ACHN (cell line): ENCODE results near the gene ITPA.

Experiments
- DNase-seq: peaks from one replicate; pipeline ENCODE4 v3.0.0-alpha.2; 2015
- in situ Hi-C: cut with HindIII; loops from 2 replicates; pipeline ENCODE4 v1.10.0; 2017; ENCODE audit warnings: low sequenced_read_pairs, low pct_ligation_motif_present, low pct_unique_long_range_greater_than_20kb

ITPA gene

DNA sequence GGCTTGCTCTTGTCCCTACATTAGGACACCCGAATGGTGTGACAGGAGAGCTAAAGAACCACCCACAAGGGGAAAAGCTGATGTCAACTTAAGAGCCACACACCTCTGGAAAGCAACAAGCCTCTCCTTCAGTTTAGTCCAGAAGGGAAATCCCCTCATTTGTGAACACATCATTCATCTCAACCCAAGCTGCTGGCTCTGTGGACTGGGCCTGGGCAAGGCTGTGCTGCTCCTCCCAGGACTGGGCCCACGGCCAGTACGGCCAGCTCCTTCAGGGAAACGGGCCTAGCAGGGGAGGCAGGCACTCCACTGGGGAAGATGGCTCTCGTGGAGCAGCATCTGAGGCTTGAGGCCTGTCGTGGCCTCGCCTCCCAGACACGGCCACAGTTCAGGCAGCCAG, 42.5 kb downstream of the ITPA start:
- in situ Hi-C loops, result no loop called here
- no peak for DNase-seq

DNA sequence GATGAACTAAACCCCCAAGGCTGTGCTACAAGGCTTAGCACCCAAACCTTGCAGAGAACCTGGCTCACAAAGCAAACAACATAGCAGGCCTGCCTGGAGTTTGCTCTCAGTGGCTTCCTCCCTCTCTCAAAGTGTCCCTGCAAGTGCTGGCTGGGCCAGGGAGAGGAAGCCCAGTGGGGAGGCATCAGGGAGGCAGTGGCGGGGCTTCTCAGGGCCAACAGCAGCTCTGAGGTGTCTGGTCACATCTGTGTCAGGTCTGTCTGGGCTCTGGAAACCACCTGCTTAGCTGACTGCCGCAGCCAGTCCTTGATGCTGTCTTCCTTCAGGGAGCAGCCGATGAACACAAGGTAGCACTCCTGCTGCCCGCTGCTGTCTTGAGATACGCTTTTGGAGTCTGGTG, 46.4 kb downstream of the ITPA start:
- in situ Hi-C loops, result no loop called here
- DNase-seq, result no peak

DNA sequence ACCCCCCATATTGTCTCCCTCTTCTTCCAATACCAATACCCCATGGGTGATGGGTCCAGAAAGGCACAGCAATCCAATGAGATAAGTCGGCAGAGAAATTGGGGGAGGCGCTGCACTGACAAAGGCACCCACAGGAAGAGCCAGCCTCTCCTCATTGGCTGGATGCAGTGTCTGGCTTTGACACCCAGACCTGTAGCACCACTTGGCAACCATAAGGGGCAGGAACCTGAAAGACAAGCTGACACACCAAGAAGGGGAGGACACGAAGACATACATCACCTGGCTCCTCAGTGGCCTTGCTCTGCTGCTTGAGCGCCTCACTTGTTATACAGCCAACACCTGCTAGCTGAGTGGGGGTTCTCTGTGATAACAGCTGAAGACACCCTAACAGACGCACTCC, 49.1 kb downstream of the ITPA start:
- in situ Hi-C loops, result no loop called here

DNA sequence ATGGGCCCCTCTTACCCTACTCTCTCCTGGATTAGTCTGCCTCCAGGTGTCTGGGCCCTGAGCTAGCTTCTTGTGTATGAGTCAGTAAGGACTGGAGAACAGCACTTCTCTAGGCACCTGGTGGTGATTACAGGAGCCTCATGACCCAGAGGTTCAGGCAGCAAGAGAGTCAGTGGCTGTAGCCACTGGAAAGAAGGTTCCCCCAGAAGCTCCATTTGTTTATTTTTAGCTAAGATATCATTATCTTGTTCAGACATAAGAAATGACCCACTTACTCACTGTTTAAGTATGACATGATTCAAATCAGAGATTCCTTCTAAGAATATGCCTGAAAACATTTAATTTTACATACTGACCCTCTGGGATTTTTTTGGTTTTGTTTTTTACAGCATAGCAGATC, 53.3 kb downstream of the ITPA start:
- DNase-seq, result no peak

More for the DNA sequence above, 49.1 kb downstream of the ITPA start:
- no peak for DNase-seq

DNA sequence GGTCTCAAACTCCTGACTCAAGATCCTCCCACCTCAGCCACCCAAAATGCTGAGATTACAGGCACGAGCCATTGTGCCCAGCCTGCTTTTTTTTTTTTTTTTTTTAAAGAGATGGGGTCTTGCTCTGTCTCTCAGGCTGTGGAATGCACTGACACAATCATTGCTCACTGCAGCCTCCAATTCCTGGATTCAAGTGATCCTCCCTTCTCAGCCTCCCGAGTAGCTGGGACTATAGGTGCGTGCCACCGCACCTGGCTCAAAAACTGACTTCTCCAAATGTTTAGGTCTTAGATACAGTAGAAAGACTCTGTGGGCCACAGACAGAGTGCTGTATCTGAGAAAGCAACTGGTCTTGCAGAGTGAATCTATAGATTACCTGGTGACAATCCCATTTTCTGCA, 60.8 kb downstream of the ITPA start:
- DNase-seq, result no peak
- in situ Hi-C loops, result no loop called here

More for the DNA sequence above, 53.3 kb downstream of the ITPA start:
- in situ Hi-C loops, result no loop called here

DNA sequence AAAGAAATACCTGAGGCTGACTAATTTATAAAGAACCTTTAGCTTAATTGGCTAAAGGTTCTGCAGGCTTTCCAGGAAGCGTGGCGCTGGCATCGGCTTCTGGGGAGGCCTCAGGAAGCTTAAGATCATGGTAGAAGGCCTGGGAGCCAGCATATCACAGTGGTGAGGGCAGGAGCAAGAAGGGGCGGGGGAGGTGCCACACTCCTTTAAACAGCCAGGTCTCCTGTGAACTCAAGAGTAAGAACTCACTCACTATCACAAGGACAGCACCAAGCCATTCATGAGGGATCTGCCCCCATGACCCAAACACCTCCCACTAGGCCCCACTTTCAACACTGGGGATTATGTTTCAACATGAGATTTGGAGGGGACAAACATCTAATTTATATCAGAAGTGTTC, 64.1 kb downstream of the ITPA start:
- no peak for DNase-seq
- in situ Hi-C loops, result no loop called here
